ENCODE data around the gene CST11.

CST11 gene

GRCh38 chr20:23410916-23411695, 41.6 kb downstream of the CST11 start:
- no peak for DNase-seq
- Histone ChIP-seq H3K36me3 (replicated peaks; ENCODE audit: insufficient read depth, low read length) (no peaks in the 10 kb centered on the region), H3K4me2 (ENCODE audit: low read depth, low read length) (no peak overlapping the region), H3K4me3 (ENCODE audit: low read length) (no peak overlapping the region), H3K9me3 (replicated peaks; ENCODE audit: insufficient read depth, low read length) (no peaks in the 10 kb centered on the region), H3K27me3 (replicated peaks; ENCODE audit: insufficient read depth, low read length) (no peaks in the 10 kb centered on the region), H3K79me2 (ENCODE audit: low read length) (peaks cover 97% of the 10 kb centered on the region), H3K9ac (ENCODE audit: low read length) (no peak overlapping the region), H3K27ac (ENCODE audit: low read length) (no peak overlapping the region), H3K9me2 (replicated peaks; ENCODE audit: insufficient read depth, low read length) (no peaks in the 10 kb centered on the region), H4K20me1 (ENCODE audit: insufficient read depth, low read length) (peaks cover 12% of the 10 kb centered on the region), H3K4me1 (ENCODE audit: low read length) (no peaks in the 10 kb centered on the region), H3F3A (ENCODE audit: insufficient read depth, low read length) (no peaks in the 10 kb centered on the region), H2AFZ (ENCODE audit: low read length) (no peak overlapping the region)
- TF ChIP-seq CTCF (IDR thresholded peaks at IDR 0.05; ENCODE audit: low read length) (no peak), EZH2 (optimal IDR thresholded peaks at IDR 0.05; ENCODE audit: low read depth, low read length) (no peak), EZH2phosphoT487 (IDR thresholded peaks at IDR 0.05; ENCODE audit: low read length) (no peak)

GRCh38 chr20:23409800-23410199, 42.9 kb downstream of the CST11 start:
- Histone ChIP-seq H3F3A (ENCODE audit: insufficient read depth, low read length) (no peaks in the 10 kb centered on the region), H3K4me2 (ENCODE audit: low read depth, low read length) (no peak overlapping the region), H4K20me1 (ENCODE audit: insufficient read depth, low read length) (peaks cover 12% of the 10 kb centered on the region), H3K27ac (ENCODE audit: low read length) (no peak overlapping the region), H2AFZ (ENCODE audit: low read length) (no peak overlapping the region), H3K4me3 (ENCODE audit: low read length) (no peak overlapping the region), H3K9ac (ENCODE audit: low read length) (no peak overlapping the region), H3K4me1 (ENCODE audit: low read length) (no peaks in the 10 kb centered on the region), H3K36me3 (replicated peaks; ENCODE audit: insufficient read depth, low read length) (no peaks in the 10 kb centered on the region), H3K79me2 (ENCODE audit: low read length) (peaks cover 98% of the 10 kb centered on the region), H3K9me3 (replicated peaks; ENCODE audit: insufficient read depth, low read length) (no peaks in the 10 kb centered on the region), H3K27me3 (replicated peaks; ENCODE audit: insufficient read depth, low read length) (no peaks in the 10 kb centered on the region), H3K9me2 (replicated peaks; ENCODE audit: insufficient read depth, low read length) (no peaks in the 10 kb centered on the region)
- no peak for DNase-seq
- TF ChIP-seq EZH2 (optimal IDR thresholded peaks at IDR 0.05; ENCODE audit: low read depth, low read length) (no peak), CTCF (IDR thresholded peaks at IDR 0.05; ENCODE audit: low read length) (no peak), EZH2phosphoT487 (IDR thresholded peaks at IDR 0.05; ENCODE audit: low read length) (no peak)

DNA sequence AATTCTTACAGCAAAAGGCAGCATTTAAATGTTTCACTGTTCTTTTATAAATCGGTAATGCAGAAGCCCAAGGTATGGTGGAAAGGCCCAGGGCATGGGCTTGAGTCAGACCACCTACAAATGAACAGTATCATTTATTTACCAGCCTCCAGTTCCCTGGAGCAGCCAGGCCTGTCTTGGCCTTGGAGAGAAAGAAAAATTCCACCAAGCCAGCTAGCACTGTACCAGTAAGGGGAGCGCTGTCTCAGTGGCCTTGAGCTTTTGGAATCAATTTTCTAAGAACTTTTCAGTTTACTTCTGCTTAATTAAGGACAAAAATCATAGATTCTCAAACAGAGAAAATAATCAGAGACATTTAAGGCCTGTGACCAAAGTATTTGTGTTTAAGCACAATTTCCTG, 43.7 kb downstream of the CST11 start:
- Histone ChIP-seq H3K9ac (ENCODE audit: low read length) (no peak overlapping the region), H4K20me1 (ENCODE audit: insufficient read depth, low read length) (peaks cover 12% of the 10 kb centered on the region)

More for the DNA sequence above, 43.7 kb downstream of the CST11 start:
- no peak overlapping the region for H3K4me3 ChIP-seq (ENCODE audit: low read length)
- DNase-seq = no peak
- H2AFZ ChIP-seq (ENCODE audit: low read length) = no peak overlapping the region
- H3K4me1 ChIP-seq (ENCODE audit: low read length) = no peaks in the 10 kb centered on the region
- no peak for TF ChIP-seq CTCF (IDR thresholded peaks at IDR 0.05; ENCODE audit: low read length)
- TF ChIP-seq EZH2 (optimal IDR thresholded peaks at IDR 0.05; ENCODE audit: low read depth, low read length) = no peak
- no peak for TF ChIP-seq EZH2phosphoT487 (IDR thresholded peaks at IDR 0.05; ENCODE audit: low read length)
- H3K79me2 ChIP-seq (ENCODE audit: low read length) = peaks cover 100% of the 10 kb centered on the region
- H3F3A ChIP-seq (ENCODE audit: insufficient read depth, low read length) = no peaks in the 10 kb centered on the region
- no peak overlapping the region for H3K27ac ChIP-seq (ENCODE audit: low read length)
- H3K4me2 ChIP-seq (ENCODE audit: low read depth, low read length) = no peak overlapping the region
- H3K27me3 ChIP-seq (replicated peaks; ENCODE audit: insufficient read depth, low read length) = no peaks in the 10 kb centered on the region
- no peaks in the 10 kb centered on the region for H3K9me3 ChIP-seq (replicated peaks; ENCODE audit: insufficient read depth, low read length)
- H3K9me2 ChIP-seq (replicated peaks; ENCODE audit: insufficient read depth, low read length) = no peaks in the 10 kb centered on the region
- no peaks in the 10 kb centered on the region for H3K36me3 ChIP-seq (replicated peaks; ENCODE audit: insufficient read depth, low read length)
